ENCODE measurements around the gene RDH11.

Gene RDH11

GRCh38 chr14:67695394-67695949 lies at the start of gene RDH11:
TSS of gene RDH11 (minus strand) at chr14:67695764. CDS start at chr14:67695703, 61 bp downstream.
- peak within 1 kb of the TSS; percentile 98 for H3K4me3 ChIP-seq (ENCODE audit: low read length)
- DNase-seq (ENCODE audit: low read depth), result peak; percentile 95
- TF ChIP-seq, protein P1, sequence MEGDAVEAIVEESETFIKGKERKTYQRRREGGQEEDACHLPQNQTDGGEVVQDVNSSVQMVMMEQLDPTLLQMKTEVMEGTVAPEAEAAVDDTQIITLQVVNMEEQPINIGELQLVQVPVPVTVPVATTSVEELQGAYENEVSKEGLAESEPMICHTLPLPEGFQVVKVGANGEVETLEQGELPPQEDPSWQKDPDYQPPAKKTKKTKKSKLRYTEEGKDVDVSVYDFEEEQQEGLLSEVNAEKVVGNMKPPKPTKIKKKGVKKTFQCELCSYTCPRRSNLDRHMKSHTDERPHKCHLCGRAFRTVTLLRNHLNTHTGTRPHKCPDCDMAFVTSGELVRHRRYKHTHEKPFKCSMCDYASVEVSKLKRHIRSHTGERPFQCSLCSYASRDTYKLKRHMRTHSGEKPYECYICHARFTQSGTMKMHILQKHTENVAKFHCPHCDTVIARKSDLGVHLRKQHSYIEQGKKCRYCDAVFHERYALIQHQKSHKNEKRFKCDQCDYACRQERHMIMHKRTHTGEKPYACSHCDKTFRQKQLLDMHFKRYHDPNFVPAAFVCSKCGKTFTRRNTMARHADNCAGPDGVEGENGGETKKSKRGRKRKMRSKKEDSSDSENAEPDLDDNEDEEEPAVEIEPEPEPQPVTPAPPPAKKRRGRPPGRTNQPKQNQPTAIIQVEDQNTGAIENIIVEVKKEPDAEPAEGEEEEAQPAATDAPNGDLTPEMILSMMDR (IDR thresholded peaks at IDR 0.05; ENCODE audit: insufficient read depth, low read depth, low read length, missing control alignments), result no peak

GRCh38 chr14:67744046-67744445 lies 48.5 kb upstream of the RDH11 start:
- DNase-seq (ENCODE audit: low read depth), result no peak

GRCh38 chr14:67738740-67739504 lies 43.4 kb upstream of the RDH11 start:
- DNase-seq (ENCODE audit: low read depth), result peak; percentile 89
- TF ChIP-seq, protein P1 (IDR thresholded peaks at IDR 0.05; ENCODE audit: insufficient read depth, low read depth, low read length, missing control alignments), result no peak
- no peak overlapping the region for H3K4me3 ChIP-seq (ENCODE audit: low read length)

More at GRCh38 chr14:67744046-67744445, 48.5 kb upstream of the RDH11 start:
- TF ChIP-seq, protein P1 (IDR thresholded peaks at IDR 0.05; ENCODE audit: insufficient read depth, low read depth, low read length, missing control alignments), result no peak
- no peak overlapping the region for H3K4me3 ChIP-seq (ENCODE audit: low read length)

DNA sequence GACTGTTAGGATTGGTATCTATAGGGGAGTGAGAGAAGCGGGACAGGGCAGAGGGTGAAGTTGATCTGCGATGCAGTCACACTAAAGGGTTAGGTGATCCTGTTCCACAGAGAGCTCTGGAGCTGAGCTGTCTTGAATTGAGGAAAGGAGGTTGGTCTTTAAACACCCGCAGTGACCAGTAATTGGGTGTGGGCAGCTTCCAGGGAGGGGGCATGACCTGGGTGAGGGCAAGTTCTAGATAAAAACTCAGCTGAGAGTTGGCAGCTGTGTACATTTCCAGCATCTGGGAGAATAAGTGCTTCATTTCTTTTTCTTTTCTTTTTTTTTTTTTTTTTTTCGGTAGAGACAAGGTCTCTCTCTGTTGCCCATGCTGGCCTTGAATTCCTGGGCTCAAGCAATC lies 41.2 kb upstream of the RDH11 start:
- TF ChIP-seq, protein P1 (IDR thresholded peaks at IDR 0.05; ENCODE audit: insufficient read depth, low read depth, low read length, missing control alignments), result no peak
- no peak overlapping the region for H3K4me3 ChIP-seq (ENCODE audit: low read length)
- no peak for DNase-seq (ENCODE audit: low read depth)

- H3K4me3 ChIP-seq (ENCODE audit: low read length), result no peak overlapping the region
- TF ChIP-seq, protein P1 (IDR thresholded peaks at IDR 0.05; ENCODE audit: insufficient read depth, low read depth, low read length, missing control alignments), result no peak
- DNase-seq (ENCODE audit: low read depth), result no peak
Observed at GRCh38 chr14:67735336-67736147, 40.0 kb upstream of the RDH11 start.

GRCh38 chr14:67734675-67735074 lies 39.1 kb upstream of the RDH11 start:
- DNase-seq (ENCODE audit: low read depth), result no peak
- TF ChIP-seq, protein P1 (IDR thresholded peaks at IDR 0.05; ENCODE audit: insufficient read depth, low read depth, low read length, missing control alignments), result no peak
- no peak overlapping the region for H3K4me3 ChIP-seq (ENCODE audit: low read length)

All from epithelial cell of esophagus (primary cell).